Islet of Langerhans (tissue), 1 donor: Measurements from ENCODE around the gene RER1.

ENCODE experiments used
- FAIRE-seq: peaks from one replicate; lab custom pipeline; 2011; peaks lifted over from hg19 to GRCh38; lab: Jason Lieb, UNC

Gene RER1

GRCh38 chr1:2353551-2354438 lies 37.8 kb upstream of the RER1 start:
- FAIRE-seq: no peak

GRCh38 chr1:2354511-2355372 lies 36.9 kb upstream of the RER1 start:
- FAIRE-seq: no peak

GRCh38 chr1:2355373-2356261 lies 36.0 kb upstream of the RER1 start:
- FAIRE-seq: no peak

- no peak for FAIRE-seq
These were observed 35.2 kb upstream of the RER1 start for GRCh38 chr1:2356401-2356800.

GRCh38 chr1:2356911-2357845 lies 34.5 kb upstream of the RER1 start:
- no peak for FAIRE-seq

- FAIRE-seq: no peak
These were observed 33.6 kb upstream of the RER1 start for GRCh38 chr1:2358072-2358471.

GRCh38 chr1:2358651-2359640 lies 32.7 kb upstream of the RER1 start:
- FAIRE-seq: no peak

- no peak for FAIRE-seq
These were observed 30.9 kb upstream of the RER1 start for GRCh38 chr1:2360588-2361364.

- FAIRE-seq: no peak
These were observed 27.7 kb upstream of the RER1 start for GRCh38 chr1:2363847-2364513.

- FAIRE-seq: no peak
These were observed 23.4 kb upstream of the RER1 start for GRCh38 chr1:2368053-2368744.

- no peak for FAIRE-seq
These were observed 18.8 kb upstream of the RER1 start for GRCh38 chr1:2372551-2373490.

- no peak for FAIRE-seq
These were observed 17.9 kb upstream of the RER1 start for GRCh38 chr1:2373551-2374251.

GRCh38 chr1:2374252-2375155 lies 17.1 kb upstream of the RER1 start:
- FAIRE-seq: no peak

- no peak for FAIRE-seq
These were observed 16.3 kb upstream of the RER1 start for GRCh38 chr1:2375246-2375922.

- FAIRE-seq: no peak
These were observed 15.7 kb upstream of the RER1 start for GRCh38 chr1:2375923-2376260.
